CD4-positive, alpha-beta T cell treated with Interleukin-17A for 4 hours (primary cell): ENCODE data around the gene SLC7A14.
"Not testable (repeated sequence)": the region's sequence is repeated elsewhere in the genome, so short reads cannot be mapped to it uniquely, and the experiment has no call there.

Source experiments
- DNase-seq: peaks from one replicate; pipeline ENCODE4 v3.0.0-alpha.2; 2020; ENCODE audit warnings: mixed read lengths

The SLC7A14 gene

GRCh38 chr3:170593634-170594033 lies 7.8 kb upstream of the SLC7A14 start:
- DNase-seq: no peak

DNA sequence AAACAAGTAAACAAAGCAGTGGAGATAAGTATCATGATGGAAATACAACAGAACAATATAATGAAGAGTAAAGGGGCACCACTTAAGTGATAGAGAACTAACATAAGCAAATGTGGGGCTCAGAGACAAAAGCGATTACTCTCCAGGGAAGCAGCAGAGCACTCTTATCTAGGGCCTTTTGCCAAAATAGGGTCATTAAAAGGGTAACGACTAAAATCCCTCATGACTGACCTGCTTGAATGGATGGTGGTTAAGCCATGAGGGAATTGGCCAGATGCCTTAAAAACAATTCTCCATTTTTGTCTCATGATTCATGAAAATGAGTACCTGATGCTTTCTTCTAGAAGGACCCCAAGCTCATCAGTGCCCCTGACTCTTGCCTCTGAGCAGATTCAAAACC lies 3.2 kb upstream of the SLC7A14 start:
- no peak for DNase-seq

- DNase-seq: no peak
These were observed 603 bp downstream of the SLC7A14 start for GRCh38 chr3:170585008-170585936.

GRCh38 chr3:170584585-170585007 lies 1.3 kb downstream of the SLC7A14 start:
- DNase-seq: peak; percentile 40

GRCh38 chr3:170579646-170580045 lies 6.2 kb downstream of the SLC7A14 start:
- no peak for DNase-seq

- DNase-seq: no peak
These were observed 13.1 kb downstream of the SLC7A14 start for GRCh38 chr3:170572665-170573253.

GRCh38 chr3:170567598-170567997 lies 18.3 kb downstream of the SLC7A14 start:
- DNase-seq: not testable (repeated sequence)

GRCh38 chr3:170566413-170566812 lies 19.5 kb downstream of the SLC7A14 start:
- no peak for DNase-seq

DNA sequence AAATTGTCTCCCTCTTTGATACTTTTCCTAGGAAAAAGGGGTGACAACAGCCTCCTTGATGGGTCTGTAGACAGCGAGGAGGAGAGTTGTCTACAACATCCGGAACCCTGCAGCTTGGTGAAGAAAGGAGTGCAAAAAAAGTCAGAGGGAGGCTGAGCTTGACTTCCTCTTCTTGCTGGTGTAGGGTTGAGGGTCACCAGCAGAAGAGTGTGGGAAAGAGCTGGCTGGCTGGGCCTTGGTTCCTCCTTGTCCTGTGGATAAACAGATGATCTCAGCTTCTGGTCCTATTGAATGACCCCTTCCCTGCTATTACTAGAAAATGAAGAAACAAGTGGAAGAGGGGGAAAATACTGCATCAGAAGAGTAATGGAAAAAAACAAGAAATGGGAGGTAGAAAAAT lies 20.4 kb downstream of the SLC7A14 start:
- no peak for DNase-seq

DNA sequence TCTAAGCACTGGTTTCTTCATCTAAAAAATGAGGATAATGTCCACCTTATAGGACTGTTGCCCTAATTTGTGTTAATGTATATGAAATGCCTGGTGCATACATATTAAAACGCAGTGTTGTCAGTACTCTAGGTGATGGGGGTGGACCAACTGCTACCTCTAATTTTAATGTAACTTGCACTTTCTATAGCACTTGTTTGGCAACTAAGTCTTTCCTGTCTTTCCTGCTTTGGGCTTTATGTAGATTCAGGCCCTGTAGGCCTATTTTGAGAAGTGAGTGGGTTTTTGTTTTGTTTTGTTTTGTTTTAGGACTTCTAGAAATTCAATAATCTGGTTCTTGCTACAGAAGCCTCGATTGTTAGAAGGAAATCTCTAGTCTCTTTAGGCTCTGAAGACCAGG lies 21.2 kb downstream of the SLC7A14 start:
- no peak for DNase-seq

DNA sequence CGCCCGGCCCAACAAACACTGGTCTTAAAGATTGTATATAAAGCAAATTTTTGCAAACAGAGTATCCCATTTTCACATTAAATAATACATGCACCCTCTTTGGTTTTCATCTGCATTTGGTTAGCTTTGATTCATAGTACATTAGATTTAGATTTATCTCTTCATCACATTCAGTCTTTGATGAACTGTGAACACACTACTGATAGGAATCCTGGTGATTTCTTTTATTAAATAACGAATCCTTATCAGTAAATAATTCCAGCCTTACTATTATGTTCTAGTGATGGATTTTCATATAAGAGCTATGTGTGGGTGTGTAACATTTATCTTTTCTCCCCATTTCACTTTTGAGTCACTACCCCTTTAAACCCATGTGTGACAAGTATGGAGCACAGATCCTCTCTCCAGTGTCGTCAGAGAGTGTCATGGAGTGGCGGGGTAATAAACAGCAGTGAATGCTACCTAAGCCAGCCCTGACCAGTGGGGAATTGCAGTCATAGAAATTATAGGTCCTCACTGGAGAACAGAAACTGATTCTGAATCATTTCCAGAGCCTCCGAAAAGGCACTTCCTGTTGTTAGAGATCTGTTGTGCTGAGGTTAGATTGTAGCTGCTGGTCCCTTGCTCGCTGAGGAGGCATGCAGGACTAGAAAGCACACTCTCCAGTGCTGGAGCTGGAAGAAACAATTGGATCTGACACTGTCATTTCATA lies 22.0 kb downstream of the SLC7A14 start:
- no peak for DNase-seq

- no peak for DNase-seq
These were observed 23.8 kb downstream of the SLC7A14 start for GRCh38 chr3:170562080-170562479.

- no peak for DNase-seq
These were observed 25.0 kb downstream of the SLC7A14 start for GRCh38 chr3:170560717-170561382.

DNA sequence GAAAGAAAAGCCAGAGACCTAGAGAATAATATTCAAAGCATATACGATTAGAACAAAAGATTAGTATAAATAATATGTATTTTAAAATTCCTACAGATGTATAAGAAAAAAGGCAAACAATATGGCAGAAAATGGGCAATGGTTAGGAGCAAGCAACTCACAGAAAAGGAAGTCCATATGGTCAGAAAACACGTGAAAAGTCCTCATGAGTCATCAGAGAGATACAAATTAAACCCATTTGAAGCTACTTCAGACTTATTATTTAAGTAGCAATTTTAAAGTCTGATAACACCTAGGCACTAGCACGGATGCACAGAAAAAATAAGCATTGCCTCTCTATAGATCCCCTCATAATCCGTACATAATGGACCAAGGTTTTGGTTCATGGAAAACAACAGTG lies 25.6 kb downstream of the SLC7A14 start:
- DNase-seq: no peak

DNA sequence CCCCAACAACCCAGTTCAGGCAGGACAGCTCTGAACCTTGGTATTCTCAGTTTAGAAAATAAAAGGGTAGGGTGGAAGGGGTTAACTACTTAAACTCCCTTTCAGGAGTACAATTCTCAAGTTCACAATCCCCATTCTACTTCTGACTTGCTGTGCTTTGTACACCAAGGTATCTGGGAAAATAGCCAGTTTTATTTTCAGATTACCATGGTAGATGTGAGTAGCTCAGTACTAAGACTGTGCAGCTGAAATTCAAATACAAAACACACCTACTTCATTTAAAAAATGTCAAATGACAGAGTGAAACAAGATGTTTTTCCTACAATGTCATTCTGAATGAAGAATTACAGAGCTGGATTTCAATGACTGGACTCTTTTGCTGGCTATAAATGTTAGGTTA lies 27.4 kb downstream of the SLC7A14 start:
- DNase-seq: no peak

- DNase-seq: no peak
These were observed 30.5 kb downstream of the SLC7A14 start for GRCh38 chr3:170555329-170555728.

DNA sequence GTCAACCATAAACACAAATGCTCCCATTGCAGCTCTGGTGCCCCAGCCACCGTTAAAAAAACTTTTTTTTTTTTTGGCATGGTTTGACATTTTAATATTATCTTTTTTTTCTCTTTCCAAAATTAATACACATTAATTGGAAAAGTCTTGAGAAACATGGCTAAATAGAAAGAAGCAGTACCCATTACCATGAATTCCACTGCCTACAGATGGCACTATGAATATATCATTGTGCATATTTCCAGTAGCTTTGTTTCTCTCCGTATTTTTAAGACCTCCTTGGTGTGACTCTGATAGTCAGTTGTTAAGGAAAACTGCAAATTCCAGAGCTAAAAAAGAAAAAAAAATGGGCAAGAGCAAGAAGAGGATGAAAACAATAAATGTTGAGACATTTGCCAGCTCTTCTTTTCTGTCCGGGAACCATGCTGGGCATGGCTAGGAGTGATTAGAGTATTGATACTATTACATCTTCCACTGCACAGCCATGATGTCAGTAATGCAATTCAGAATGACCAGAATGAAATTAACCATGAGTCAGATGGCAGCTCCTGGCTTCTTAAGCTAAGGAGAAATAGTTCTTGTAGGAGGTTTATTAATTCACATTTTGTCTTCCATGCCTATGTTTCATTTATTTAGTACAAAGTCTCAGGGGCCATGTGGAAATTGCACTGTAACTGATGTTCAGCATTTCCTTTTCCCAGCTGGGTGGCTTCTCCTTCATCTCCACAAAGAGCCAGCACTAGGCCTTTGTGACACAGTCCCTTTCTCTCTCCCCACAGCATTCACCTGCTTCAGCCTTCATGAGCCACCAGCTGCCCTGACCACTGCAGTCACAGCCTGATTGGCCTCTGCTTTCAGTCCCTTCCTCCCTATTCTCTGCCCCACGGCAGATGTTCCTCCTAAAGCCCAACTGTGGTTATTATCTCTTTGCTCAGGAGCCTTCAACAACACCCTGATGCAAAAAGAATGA lies 31.8 kb downstream of the SLC7A14 start:
- no peak for DNase-seq

DNA sequence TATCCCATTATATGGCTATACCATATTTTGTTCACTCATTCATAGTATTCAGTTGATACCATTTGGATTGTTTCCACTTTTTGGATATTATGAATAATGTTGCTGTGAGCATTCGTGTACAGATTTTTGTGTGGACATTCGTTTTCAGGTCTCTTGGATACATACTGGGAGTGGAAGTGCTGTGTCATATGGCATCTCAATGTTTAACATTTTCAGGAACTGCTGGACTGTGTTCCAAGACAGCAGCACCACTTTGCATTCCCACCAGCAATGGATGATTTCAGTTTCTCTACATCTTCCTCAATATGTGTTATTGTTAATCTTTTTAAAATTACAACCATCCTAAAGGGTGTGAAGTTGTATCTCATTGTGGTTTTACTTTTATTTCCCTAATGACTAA lies 34.6 kb downstream of the SLC7A14 start:
- no peak for DNase-seq

GRCh38 chr3:170542704-170543103 lies 43.2 kb downstream of the SLC7A14 start:
- DNase-seq: no peak

GRCh38 chr3:170539897-170540296 lies 46.0 kb downstream of the SLC7A14 start:
- no peak for DNase-seq

DNA sequence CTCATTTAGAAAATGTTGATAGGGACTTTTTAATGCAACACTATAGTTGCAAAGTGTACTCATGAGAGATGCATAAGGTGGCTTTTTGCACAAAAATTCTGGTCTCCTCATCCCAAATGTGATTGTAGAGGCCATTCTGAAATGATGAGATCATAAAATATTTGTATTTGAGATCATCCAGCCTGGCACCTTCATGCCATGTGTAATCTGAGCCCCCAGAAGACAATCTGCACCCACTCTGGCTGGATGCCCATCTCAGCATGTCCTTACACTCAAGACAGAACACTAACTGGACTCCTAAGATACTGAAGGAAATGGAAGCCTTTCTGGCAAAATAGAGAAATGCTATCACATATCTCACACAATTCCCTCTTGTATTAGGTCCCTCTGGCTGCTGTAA lies 49.2 kb downstream of the SLC7A14 start:
- no peak for DNase-seq

GRCh38 chr3:170534227-170534626 lies 51.6 kb downstream of the SLC7A14 start:
- DNase-seq: no peak
